K562 (cell line): ENCODE data around the gene PEAR1.

Experiments used
- ATF7 ChIP-seq: fragments of 450-650 bp; IDR thresholded peaks from 2 replicates; pipeline ENCODE4 v1.7.1; 2014; ENCODE audit warnings: mild to moderate bottlenecking, moderate library complexity
- FOXK1 ChIP-seq: sonication (generic); formaldehyde crosslinking; IDR thresholded peaks from 2 replicates; pipeline ENCODE4 v1.8.0; 2022; ENCODE audit warnings: missing genetic modification reagents, mild to moderate bottlenecking, borderline replicate concordance
- POLR2A ChIP-seq: fragments of 450-650 bp; conservative IDR thresholded peaks from 2 replicates; pipeline ENCODE4 v1.6.1; 2016

GRCh38 chr1:156874572-156875340, 18.8 kb upstream of the PEAR1 start:
- TF ChIP-seq ATF7 (no peak), FOXK1 (CRISPR knock-in tag) (no peak), POLR2A (no peak)
